ENCODE measurements around the gene ULK1. TPM values are rescaled to one million over a fixed set of nuclear protein-coding genes. Genes with fewer than 3 reads are reported as not detected.

Gene ULK1
- polyA plus RNA-seq, 3 donors = 1.0 to 75.1 (median 1.3) TPM

GRCh38 chr12:131914179-131914702, 19.8 kb downstream of the ULK1 start:
- Mint-ChIP-seq H3K4me3 (no peak overlapping the region), H3K4me1 (no peaks in the 10 kb centered on the region), H3K27ac (peak overlapping the region in 2 of 7 donors; percentile 15 to 29), H3K27me3 (ENCODE audit: low read depth in 3 of 3) (no peaks in the 10 kb centered on the region), H3K36me3 (peaks cover 54 to 80% of the 10 kb centered on the region in 2 donors), H3K9me3 (no peaks in the 10 kb centered on the region)
- Histone ChIP-seq H3K4me2 (replicated peaks; ENCODE audit: extremely low read depth, low read length, poor library complexity, severe bottlenecking) (no peak overlapping the region), H2AFZ (ENCODE audit: insufficient read depth, low read depth, low read length, poor library complexity, severe bottlenecking) (no peak overlapping the region), H3K27ac (ENCODE audit: low read depth in 1 of 2, low read length in 2 of 2) (no peak overlapping the region), H3K27me3 (ENCODE audit: control insufficient read depth in 2 of 2, insufficient read depth in 2 of 2, low read length in 2 of 2) (no peaks in the 10 kb centered on the region), H3K9me3 (replicated peaks in 1 of 2; ENCODE audit: control insufficient read depth in 1 of 2, insufficient read depth in 1 of 2, low read length in 2 of 2) (no peaks in the 10 kb centered on the region), H3K4me1 (ENCODE audit: control insufficient read depth in 1 of 2, insufficient read depth in 2 of 2, low read length in 2 of 2) (no peaks in the 10 kb centered on the region), H4K20me1 (ENCODE audit: insufficient read depth, low read length) (peaks cover 94% of the 10 kb centered on the region), H3K36me3 (replicated peaks in 1 of 2; ENCODE audit: control insufficient read depth in 1 of 2, insufficient read depth in 2 of 2, low read length in 2 of 2) (peaks cover 76 to 100% of the 10 kb centered on the region in 2 donors), H3K79me2 (ENCODE audit: insufficient read depth, low read length) (no peaks in the 10 kb centered on the region), H3K9ac (ENCODE audit: insufficient read depth, low read length, poor library complexity, severe bottlenecking) (no peak overlapping the region), H3K4me3 (replicated peaks in 1 of 3; ENCODE audit: low read depth in 2 of 3, low read length in 3 of 3) (no peak overlapping the region)
- TF ChIP-seq CTCF (IDR thresholded peaks at IDR 0.05) = no peak
- no peak for DNase-seq
- intact Hi-C loops (cut with micrococcal nuclease) = no loop called here
- 100% methylated on average over 10 of the region's 14 CpGs for whole genome bisulfite sequencing (ENCODE audit: insufficient coverage)

GRCh38 chr12:131915000-131915689, 20.7 kb downstream of the ULK1 start:
- Histone ChIP-seq H3K9me3 (replicated peaks in 1 of 2; ENCODE audit: control insufficient read depth in 1 of 2, insufficient read depth in 1 of 2, low read length in 2 of 2) (no peaks in the 10 kb centered on the region), H3K4me2 (replicated peaks; ENCODE audit: extremely low read depth, low read length, poor library complexity, severe bottlenecking) (no peak overlapping the region), H3K9ac (ENCODE audit: insufficient read depth, low read length, poor library complexity, severe bottlenecking) (no peak overlapping the region), H3K27me3 (ENCODE audit: control insufficient read depth in 2 of 2, insufficient read depth in 2 of 2, low read length in 2 of 2) (no peaks in the 10 kb centered on the region), H3K79me2 (ENCODE audit: insufficient read depth, low read length) (no peaks in the 10 kb centered on the region), H3K4me1 (ENCODE audit: control insufficient read depth in 1 of 2, insufficient read depth in 2 of 2, low read length in 2 of 2) (no peaks in the 10 kb centered on the region), H4K20me1 (ENCODE audit: insufficient read depth, low read length) (peaks cover 94% of the 10 kb centered on the region), H2AFZ (ENCODE audit: insufficient read depth, low read depth, low read length, poor library complexity, severe bottlenecking) (no peak overlapping the region), H3K27ac (ENCODE audit: low read depth in 1 of 2, low read length in 2 of 2) (no peak overlapping the region), H3K4me3 (replicated peaks in 1 of 3; ENCODE audit: low read depth in 2 of 3, low read length in 3 of 3) (no peak overlapping the region), H3K36me3 (replicated peaks in 1 of 2; ENCODE audit: control insufficient read depth in 1 of 2, insufficient read depth in 2 of 2, low read length in 2 of 2) (peaks cover 77 to 100% of the 10 kb centered on the region in 2 donors)
- Mint-ChIP-seq H3K4me3 (no peak overlapping the region), H3K4me1 (no peaks in the 10 kb centered on the region), H3K27me3 (ENCODE audit: low read depth in 3 of 3) (no peaks in the 10 kb centered on the region), H3K27ac (no peak overlapping the region), H3K9me3 (no peaks in the 10 kb centered on the region), H3K36me3 (peaks cover 58 to 82% of the 10 kb centered on the region in 2 donors)
- 97% methylated on average over 10 of the region's 20 CpGs for WGBS (ENCODE audit: insufficient coverage)
- TF ChIP-seq CTCF (IDR thresholded peaks at IDR 0.05) = no peak
- DNase-seq = no peak
- intact Hi-C loops (cut with micrococcal nuclease) = no loop called here

Data from CD14-positive monocyte (primary cell).